ENCODE results near the gene DLG2.

- TF ChIP-seq CTCF (IDR thresholded peaks at IDR 0.05) (no peak), POLR2A (IDR thresholded peaks at IDR 0.05) (no peak)
Observed at GRCh38 chr11:84580428-84580827, 1046.7 kb downstream of the DLG2 start.

Measured in uterus (tissue), 2 donors.